GM19238 (cell line): ENCODE results near the gene PTRHD1.
"Not testable (repeated sequence)": the region's sequence is repeated elsewhere in the genome, so short reads cannot be mapped to it uniquely, and the experiment has no call there.

Source experiments
- DNase-seq: peaks from one replicate; pipeline ENCODE4 v3.0.0; 2011; ENCODE audit warnings: low spot score; ENCODE audit not compliant: insufficient read length

PTRHD1 gene

DNA sequence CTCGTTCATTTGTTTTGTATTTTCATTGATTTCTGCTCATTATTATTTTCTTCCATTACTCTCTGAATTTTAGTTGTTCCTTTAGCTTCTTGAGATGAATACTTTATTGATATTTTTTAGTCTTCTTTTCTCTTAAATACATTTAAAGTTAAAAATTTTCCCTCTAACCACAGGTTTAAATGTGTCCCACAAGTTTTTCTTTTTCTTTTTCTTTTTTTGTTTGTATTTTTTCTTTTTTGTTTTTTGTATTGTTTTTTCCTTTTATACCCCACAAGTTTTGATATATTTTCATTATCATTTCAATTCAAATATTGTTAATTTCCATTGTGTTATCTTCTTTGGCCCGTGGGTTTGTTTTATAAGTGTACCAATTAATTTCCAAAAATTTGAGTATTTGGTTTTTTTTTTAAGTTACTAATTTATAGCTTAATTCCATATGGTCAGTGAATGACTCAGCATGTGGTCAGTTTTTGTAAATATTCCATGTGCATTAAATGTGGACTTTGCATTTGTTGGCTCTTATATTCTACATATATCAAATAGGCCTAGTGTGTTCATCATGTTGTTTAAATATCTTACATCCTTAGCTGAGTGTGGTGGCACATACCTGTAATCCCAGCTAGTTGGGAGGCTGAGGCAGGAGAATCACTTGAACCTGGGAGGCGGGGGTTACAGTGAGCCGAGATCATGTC lies 16.3 kb upstream of the PTRHD1 start:
- no peak for DNase-seq

GRCh38 chr2:24806661-24807036 lies 13.5 kb upstream of the PTRHD1 start:
- no peak for DNase-seq

DNA sequence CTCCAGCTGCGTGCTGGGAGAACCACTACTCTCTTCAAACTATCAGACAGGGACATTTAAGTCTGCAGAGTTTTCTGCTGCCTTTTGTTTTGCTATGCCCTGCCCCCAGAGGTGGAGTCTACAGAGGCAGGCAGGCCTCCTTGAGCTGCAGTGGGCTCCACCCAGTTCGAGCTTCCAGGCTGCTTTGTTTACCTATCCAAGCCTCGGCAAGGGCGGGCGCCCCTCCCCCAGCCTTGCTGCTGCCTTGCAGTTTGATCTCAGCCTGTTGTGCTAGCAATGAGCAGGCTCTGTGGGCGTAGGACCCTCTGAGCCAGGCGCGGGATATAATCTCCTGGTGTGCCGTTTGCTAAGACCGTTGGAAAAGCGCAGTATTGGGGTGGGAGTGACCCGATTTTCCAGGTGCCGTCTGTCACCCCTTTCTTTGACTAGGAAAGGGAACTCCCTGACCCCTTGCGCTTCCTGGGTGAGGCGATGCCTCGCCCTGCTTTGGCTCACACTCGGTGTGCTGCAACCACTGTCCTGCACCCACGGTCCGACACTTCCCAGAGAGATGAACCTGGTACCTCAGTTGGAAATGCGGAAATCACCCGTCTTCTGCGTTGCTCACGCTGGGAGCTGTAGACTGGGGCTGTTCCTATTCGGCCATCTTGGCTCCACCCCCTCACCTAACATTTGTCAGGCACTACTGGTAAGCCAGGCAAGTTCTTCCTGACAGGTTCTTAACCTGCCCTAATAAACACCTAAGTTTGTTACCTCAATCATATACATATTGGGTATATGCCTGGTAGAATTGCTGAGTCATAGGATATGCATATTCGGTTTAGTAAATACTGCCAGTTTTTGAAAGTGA lies 12.8 kb upstream of the PTRHD1 start:
- not testable (repeated sequence) for DNase-seq

GRCh38 chr2:24800487-24800886 lies 7.3 kb upstream of the PTRHD1 start:
- DNase-seq = not testable (repeated sequence)

DNA sequence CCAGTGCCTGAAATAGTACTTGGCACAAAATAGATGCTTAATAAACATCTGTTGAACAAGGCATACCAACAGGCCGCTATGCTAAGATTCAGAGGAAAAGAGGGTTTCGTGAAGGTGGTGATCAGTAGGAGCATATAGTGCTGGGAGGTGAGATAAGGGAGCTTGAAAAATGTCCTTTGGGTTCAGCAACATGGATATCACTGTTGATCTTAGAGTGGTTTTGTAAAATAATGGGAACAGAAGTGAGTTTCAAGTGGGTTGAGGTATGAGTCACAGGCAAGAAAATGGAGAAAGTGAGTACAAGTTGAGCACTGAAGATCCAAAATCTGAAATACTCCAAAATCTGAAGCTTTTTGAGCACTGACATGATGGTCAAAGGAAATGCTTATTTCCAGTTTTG lies 4.5 kb upstream of the PTRHD1 start:
- no peak for DNase-seq

GRCh38 chr2:24793761-24794435 lies 707 bp upstream of the PTRHD1 start:
- DNase-seq = no peak

DNA sequence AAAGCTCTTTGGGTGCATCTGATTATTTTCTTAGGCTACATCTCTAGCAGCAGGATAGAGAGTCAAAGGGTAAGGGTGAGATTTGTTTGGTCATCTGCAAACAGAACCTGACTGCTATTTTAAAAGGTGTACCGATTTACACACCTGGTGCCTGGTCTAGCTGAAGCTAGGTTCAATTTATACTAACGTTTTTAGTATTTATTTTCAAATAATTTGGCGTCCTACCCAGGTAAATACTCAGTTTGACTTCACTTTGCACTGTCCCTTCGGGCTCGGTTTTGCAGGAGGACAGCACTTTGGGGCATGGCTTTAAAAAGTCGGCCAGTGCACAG lies 683 bp downstream of the PTRHD1 start:
- no peak for DNase-seq

GRCh38 chr2:24791452-24791851 lies 1.7 kb downstream of the PTRHD1 start:
- DNase-seq = no peak

DNA sequence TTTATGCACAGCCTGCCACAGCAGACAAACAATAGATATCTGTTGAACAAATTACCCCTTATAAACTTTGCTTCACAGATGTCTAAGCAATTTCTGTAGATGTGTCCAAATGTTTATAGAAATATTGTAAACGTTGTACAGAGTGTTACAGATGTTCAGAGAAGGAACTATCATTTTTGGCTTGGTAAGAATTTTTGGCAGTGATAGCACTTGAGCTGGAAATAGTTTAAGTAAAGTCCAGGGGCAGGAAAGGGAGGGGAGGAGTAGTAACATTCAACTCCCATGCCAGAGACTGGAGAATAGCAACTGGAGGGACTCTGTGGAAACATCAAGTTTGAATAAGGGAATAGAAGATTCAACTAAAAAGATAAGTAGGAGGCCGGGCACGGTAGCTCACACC lies 4.4 kb downstream of the PTRHD1 start:
- no peak for DNase-seq

GRCh38 chr2:24787532-24787931 lies 5.7 kb downstream of the PTRHD1 start:
- DNase-seq = no peak

GRCh38 chr2:24785671-24786321 lies 7.4 kb downstream of the PTRHD1 start:
- DNase-seq = peak; percentile 32

GRCh38 chr2:24783641-24784040 lies 9.6 kb downstream of the PTRHD1 start:
- DNase-seq = no peak

GRCh38 chr2:24779116-24779515 lies 14.1 kb downstream of the PTRHD1 start:
- DNase-seq = no peak

- DNase-seq = no peak
These were observed 18.8 kb downstream of the PTRHD1 start for GRCh38 chr2:24774373-24774772.

- DNase-seq = no peak
These were observed 21.2 kb downstream of the PTRHD1 start for GRCh38 chr2:24771764-24772586.

GRCh38 chr2:24771061-24771460 lies 22.1 kb downstream of the PTRHD1 start:
- no peak for DNase-seq

DNA sequence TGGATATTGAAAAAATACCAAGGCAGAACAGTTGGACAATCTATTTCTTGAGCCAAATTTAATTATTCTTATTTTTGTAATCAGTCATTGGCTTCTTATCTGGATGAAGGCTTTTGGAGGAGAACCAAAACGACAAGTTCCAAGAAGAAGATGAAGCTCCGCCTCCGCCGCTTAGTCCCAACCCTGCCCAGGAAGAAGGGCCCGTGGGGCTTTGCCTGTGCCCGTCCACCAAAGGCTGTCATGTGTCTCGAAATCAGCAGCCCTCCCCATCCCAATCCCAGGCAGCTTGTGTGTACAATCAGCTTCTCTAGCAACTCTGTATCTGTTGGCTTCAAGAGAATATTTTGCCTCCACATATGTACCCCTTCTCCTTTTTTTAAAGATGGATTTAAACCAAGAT lies 24.6 kb downstream of the PTRHD1 start:
- no peak for DNase-seq

DNA sequence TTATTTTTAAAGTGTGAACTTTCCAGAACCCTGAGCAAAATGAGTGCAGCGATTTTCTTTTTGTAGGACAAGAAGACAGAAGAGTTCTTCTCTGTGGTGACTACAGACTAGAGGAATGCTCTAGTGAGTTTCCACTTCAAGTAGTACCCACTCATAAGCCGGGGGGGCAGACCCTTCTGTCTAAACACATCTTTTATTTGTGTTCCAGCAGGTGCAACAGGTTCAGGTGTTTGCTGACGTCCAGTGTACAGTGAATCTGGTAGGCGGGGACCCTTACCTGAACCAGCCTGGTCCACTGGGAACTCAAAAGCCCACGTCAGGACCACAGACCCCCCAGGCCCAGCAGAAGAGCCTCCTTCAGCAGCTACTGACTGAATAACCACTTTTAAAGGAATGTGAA lies 25.2 kb downstream of the PTRHD1 start:
- DNase-seq = no peak

- DNase-seq = no peak
These were observed 26.6 kb downstream of the PTRHD1 start for GRCh38 chr2:24766609-24767008.

- no peak for DNase-seq
These were observed 29.3 kb downstream of the PTRHD1 start for GRCh38 chr2:24763843-24764242.

- DNase-seq = no peak
These were observed 30.7 kb downstream of the PTRHD1 start for GRCh38 chr2:24762518-24762917.
